Measurements from ENCODE around the gene METTL14. TPM values are rescaled to one million over a fixed set of nuclear protein-coding genes. Genes with fewer than 3 reads are reported as not detected.

METTL14 gene
- total RNA-seq, 4 donors from 2014 or later = 24.0 to 48.8 (median 47.9) TPM

DNA sequence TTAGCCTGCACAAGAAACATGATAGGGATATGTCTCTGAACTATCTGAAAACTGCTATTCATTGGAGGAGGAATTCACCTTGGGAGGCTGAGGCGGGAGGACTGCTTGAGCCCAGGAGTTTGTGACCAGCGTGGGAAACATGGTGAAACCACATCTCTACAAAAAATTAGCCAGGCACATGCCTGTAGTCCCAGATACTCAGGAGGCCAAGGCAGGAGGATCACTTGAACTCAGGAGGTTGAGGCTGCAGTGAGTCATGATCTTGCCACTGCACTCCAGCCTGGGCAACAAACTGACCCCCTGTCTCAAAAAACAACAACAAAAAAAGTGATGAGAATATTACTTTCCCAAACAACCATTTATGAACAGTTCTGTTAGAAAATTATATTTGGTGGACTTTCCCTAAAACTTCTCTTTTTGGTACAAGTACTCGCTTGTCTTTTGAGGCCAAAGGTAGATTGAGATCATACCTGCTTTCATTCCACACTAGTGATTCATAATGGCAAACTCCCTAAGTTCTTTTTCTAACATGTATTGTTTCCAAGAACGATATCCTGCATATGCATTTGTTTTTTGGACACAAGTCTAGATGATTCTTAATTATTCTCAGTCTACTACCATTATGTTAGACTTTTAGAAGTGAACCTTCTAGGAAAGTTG is 33.4 kb downstream of the METTL14 start:
- 82 to 83% methylated on average over 4 of the region's 4 CpGs for WGBS, 2 donors
- TF ChIP-seq POLR2A (IDR thresholded peaks at IDR 0.05) = no peak
- TF ChIP-seq, protein P1, sequence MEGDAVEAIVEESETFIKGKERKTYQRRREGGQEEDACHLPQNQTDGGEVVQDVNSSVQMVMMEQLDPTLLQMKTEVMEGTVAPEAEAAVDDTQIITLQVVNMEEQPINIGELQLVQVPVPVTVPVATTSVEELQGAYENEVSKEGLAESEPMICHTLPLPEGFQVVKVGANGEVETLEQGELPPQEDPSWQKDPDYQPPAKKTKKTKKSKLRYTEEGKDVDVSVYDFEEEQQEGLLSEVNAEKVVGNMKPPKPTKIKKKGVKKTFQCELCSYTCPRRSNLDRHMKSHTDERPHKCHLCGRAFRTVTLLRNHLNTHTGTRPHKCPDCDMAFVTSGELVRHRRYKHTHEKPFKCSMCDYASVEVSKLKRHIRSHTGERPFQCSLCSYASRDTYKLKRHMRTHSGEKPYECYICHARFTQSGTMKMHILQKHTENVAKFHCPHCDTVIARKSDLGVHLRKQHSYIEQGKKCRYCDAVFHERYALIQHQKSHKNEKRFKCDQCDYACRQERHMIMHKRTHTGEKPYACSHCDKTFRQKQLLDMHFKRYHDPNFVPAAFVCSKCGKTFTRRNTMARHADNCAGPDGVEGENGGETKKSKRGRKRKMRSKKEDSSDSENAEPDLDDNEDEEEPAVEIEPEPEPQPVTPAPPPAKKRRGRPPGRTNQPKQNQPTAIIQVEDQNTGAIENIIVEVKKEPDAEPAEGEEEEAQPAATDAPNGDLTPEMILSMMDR (IDR thresholded peaks at IDR 0.05) = no peak
- no peak for DNase-seq (ENCODE audit: low spot score in 2 of 2)
- intact Hi-C loops (cut with DNase I; ENCODE audit: low total_unique reads) = no loop called here
- H3K4me3 ChIP-seq (ENCODE audit: low read depth, poor library complexity, severe bottlenecking) = no peak overlapping the region

DNA sequence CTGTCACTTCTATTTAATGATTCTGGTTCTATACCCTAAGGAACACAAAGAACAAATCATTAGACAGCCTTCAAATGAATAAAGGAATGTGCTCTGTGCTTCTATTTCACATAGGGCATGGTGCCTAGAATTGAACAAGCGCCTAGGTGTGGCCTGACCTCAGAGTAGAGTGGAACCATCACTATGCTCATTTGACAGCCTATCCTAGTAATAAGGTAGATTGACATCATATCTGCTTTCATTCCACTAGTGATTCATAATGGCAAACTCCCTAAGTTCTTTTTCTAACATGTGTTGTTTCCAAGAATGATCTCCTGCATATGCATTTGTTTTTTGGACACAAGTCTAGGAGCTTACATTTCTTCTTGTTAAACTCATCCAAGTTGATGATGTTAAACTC is 36.6 kb downstream of the METTL14 start:
- WGBS, 2 donors = 74 to 91% methylated on average over 1 of the region's 1 CpG
- intact Hi-C loops (cut with DNase I; ENCODE audit: low total_unique reads) = no loop called here
- TF ChIP-seq, protein P1 (IDR thresholded peaks at IDR 0.05) = no peak
- no peak for TF ChIP-seq POLR2A (IDR thresholded peaks at IDR 0.05)
- no peak overlapping the region for H3K4me3 ChIP-seq (ENCODE audit: low read depth, poor library complexity, severe bottlenecking)
- no peak for DNase-seq (ENCODE audit: low spot score in 2 of 2)

- intact Hi-C loops (cut with DNase I; ENCODE audit: low total_unique reads) = no loop called here
- no peak for DNase-seq (ENCODE audit: low spot score in 2 of 2)
- H3K4me3 ChIP-seq (ENCODE audit: low read depth, poor library complexity, severe bottlenecking) = no peak overlapping the region
- 96 to 97% methylated on average over 3 of the region's 3 CpGs for WGBS, 2 donors
- TF ChIP-seq, protein P1 (IDR thresholded peaks at IDR 0.05) = no peak
- TF ChIP-seq POLR2A (IDR thresholded peaks at IDR 0.05) = no peak
These were observed 38.2 kb downstream of the METTL14 start for GRCh38 chr4:118723369-118723768.

DNA sequence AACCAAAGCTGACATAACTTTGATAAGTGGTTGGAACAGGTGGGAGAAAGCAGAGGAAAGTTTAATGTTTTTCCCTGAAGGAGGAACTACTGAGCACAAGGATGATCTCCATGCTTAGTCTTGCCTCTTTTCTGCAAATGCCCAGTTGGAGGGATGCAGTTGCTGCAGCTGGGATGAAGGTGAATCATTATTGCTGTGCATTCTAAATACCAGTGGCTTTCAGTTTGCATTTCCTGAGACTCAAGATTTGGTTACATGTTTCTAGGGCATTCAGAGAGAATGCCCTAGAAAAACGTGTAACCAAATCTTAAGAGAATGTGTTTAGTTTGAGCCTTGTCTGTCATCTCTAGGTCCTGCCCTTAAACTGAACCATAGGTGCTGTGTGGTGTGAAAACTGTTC is 42.2 kb downstream of the METTL14 start:
- TF ChIP-seq POLR2A (IDR thresholded peaks at IDR 0.05) = no peak
- TF ChIP-seq, protein P1 (IDR thresholded peaks at IDR 0.05) = no peak
- H3K4me3 ChIP-seq (ENCODE audit: low read depth, poor library complexity, severe bottlenecking) = no peak overlapping the region
- intact Hi-C loops (cut with DNase I; ENCODE audit: low total_unique reads) = no loop called here
- WGBS, 2 donors = 69 to 74% methylated on average over 1 of the region's 1 CpG
- DNase-seq (ENCODE audit: low spot score in 2 of 2) = no peak

GRCh38 chr4:118729287-118730286 is 44.4 kb downstream of the METTL14 start:
- WGBS, 2 donors = 93 to 94% methylated on average over 6 of the region's 6 CpGs
- H3K4me3 ChIP-seq (ENCODE audit: low read depth, poor library complexity, severe bottlenecking) = no peak overlapping the region
- TF ChIP-seq, protein P1 (IDR thresholded peaks at IDR 0.05) = no peak
- TF ChIP-seq POLR2A (IDR thresholded peaks at IDR 0.05) = no peak
- intact Hi-C loops (cut with DNase I; ENCODE audit: low total_unique reads) = no loop called here
- no peak for DNase-seq (ENCODE audit: low spot score in 2 of 2)

All from lower leg skin (tissue), 4 donors.